Measurements from ENCODE around the gene ALG14. TPM values are rescaled to one million over a fixed set of nuclear protein-coding genes. Genes with fewer than 3 reads are reported as not detected.
"Not testable (repeated sequence)": the region's sequence is repeated elsewhere in the genome, so short reads cannot be mapped to it uniquely, and the experiment has no call there.

The ALG14 gene
- total RNA-seq, 4 donors from 2014 or later = 0.46 to 1.9 (median 1.1) TPM

- DNase-seq (ENCODE audit: low spot score in 2 of 2) = no peak
- no peak overlapping the region for H3K4me3 ChIP-seq (ENCODE audit: low read depth, poor library complexity, severe bottlenecking)
- TF ChIP-seq POLR2A (IDR thresholded peaks at IDR 0.05) (no peak), CTCF (IDR thresholded peaks at IDR 0.05) (no peak)
- 49 to 53% methylated on average over 5 of the region's 5 CpGs for WGBS, 2 donors
- intact Hi-C loops (cut with DNase I; ENCODE audit: low total_unique reads) = no loop called here
Measured at GRCh38 chr1:95002164-95002539, 70.6 kb downstream of the ALG14 start.

GRCh38 chr1:94999456-95000131, 73.2 kb downstream of the ALG14 start:
- WGBS, 2 donors = 86 to 92% methylated on average over 4 of the region's 4 CpGs
- intact Hi-C loops (cut with DNase I; ENCODE audit: low total_unique reads) = no loop called here

GRCh38 chr1:94998748-94999147, 74.0 kb downstream of the ALG14 start:
- TF ChIP-seq CTCF (IDR thresholded peaks at IDR 0.05) (no peak), POLR2A (IDR thresholded peaks at IDR 0.05) (no peak)
- intact Hi-C loops (cut with DNase I; ENCODE audit: low total_unique reads) = no loop called here
- 94 to 97% methylated on average over 2 of the region's 2 CpGs for WGBS, 2 donors
- H3K4me3 ChIP-seq (ENCODE audit: low read depth, poor library complexity, severe bottlenecking) = no peak overlapping the region
- DNase-seq (ENCODE audit: low spot score in 2 of 2) = no peak

More at GRCh38 chr1:94999456-95000131, 73.2 kb downstream of the ALG14 start:
- no peak overlapping the region for H3K4me3 ChIP-seq (ENCODE audit: low read depth, poor library complexity, severe bottlenecking)
- TF ChIP-seq POLR2A (IDR thresholded peaks at IDR 0.05) = no peak
- TF ChIP-seq CTCF (IDR thresholded peaks at IDR 0.05) = no peak
- no peak for DNase-seq (ENCODE audit: low spot score in 2 of 2)

- no peak for DNase-seq (ENCODE audit: low spot score in 2 of 2)
- no peak overlapping the region for H3K4me3 ChIP-seq (ENCODE audit: low read depth, poor library complexity, severe bottlenecking)
- TF ChIP-seq CTCF (IDR thresholded peaks at IDR 0.05) (no peak), POLR2A (IDR thresholded peaks at IDR 0.05) (no peak)
- 88 to 94% methylated on average over 3 of the region's 3 CpGs for WGBS, 2 donors
- intact Hi-C loops (cut with DNase I; ENCODE audit: low total_unique reads) = no loop called here
Measured at GRCh38 chr1:94998114-94998513, 74.6 kb downstream of the ALG14 start.

GRCh38 chr1:94995536-94995935, 77.2 kb downstream of the ALG14 start:
- WGBS, 2 donors = 82 to 84% methylated on average over 6 of the region's 6 CpGs
- intact Hi-C loops (cut with DNase I; ENCODE audit: low total_unique reads); DNase-seq (ENCODE audit: low spot score in 2 of 2); H3K4me3 ChIP-seq (ENCODE audit: low read depth, poor library complexity, severe bottlenecking): not testable (repeated sequence)

- DNase-seq (ENCODE audit: low spot score in 2 of 2) = no peak
Measured at GRCh38 chr1:94994805-94995204, 77.9 kb downstream of the ALG14 start.

More at GRCh38 chr1:94994805-94995204, 77.9 kb downstream of the ALG14 start:
- WGBS, 2 donors = 29 to 32% methylated on average over 2 of the region's 2 CpGs
- TF ChIP-seq POLR2A (IDR thresholded peaks at IDR 0.05) (no peak), CTCF (IDR thresholded peaks at IDR 0.05) (no peak)
- intact Hi-C loops (cut with DNase I; ENCODE audit: low total_unique reads) = no loop called here
- H3K4me3 ChIP-seq (ENCODE audit: low read depth, poor library complexity, severe bottlenecking) = no peak overlapping the region

All from lower leg skin (tissue), 4 donors.